ENCODE data around the gene KLF9. TPM values are rescaled to one million over a fixed set of nuclear protein-coding genes. Genes with fewer than 3 reads are reported as not detected.

KLF9 gene
- total RNA-seq, 2 experiments from 2014 or later, result 20.8 to 22.0 TPM

- POLR2A ChIA-PET, result no interaction called here
- CTCF ChIA-PET, result interaction anchor here (1.5 kb wide), 1 partner anchor 175 kb away, joined by 4 read pairs; no protein-coding TSS in a partner anchor
These were observed 12.9 kb upstream of the KLF9 start for GRCh38 chr9:70427161-70427945.

GRCh38 chr9:70425192-70425591 is 10.7 kb upstream of the KLF9 start:
- CTCF ChIA-PET, result no interaction called here
- POLR2A ChIA-PET, result no interaction called here

- ChIA-PET POLR2A (interaction anchor here (4.1 kb wide), 1 partner anchor 11 kb away, joined by 50 read pairs; no protein-coding TSS in a partner anchor), CTCF (no interaction called here)
These were observed 8.1 kb upstream of the KLF9 start for GRCh38 chr9:70422371-70423043.

- ChIA-PET CTCF (interaction anchor here (0.6 to 1.4 kb wide), 4 partner anchors 14 to 453 kb away, joined by 3 to 5 read pairs (median 4); no protein-coding TSS in a partner anchor), POLR2A (interaction anchor here (0.6 to 4.1 kb wide), 3 partner anchors 10 to 1867 kb away, joined by 3 to 50 read pairs (median 3); no protein-coding TSS in a partner anchor)
These were observed 7.1 kb upstream of the KLF9 start for GRCh38 chr9:70421272-70422180.

GRCh38 chr9:70420441-70421271 is 6.2 kb upstream of the KLF9 start:
- POLR2A ChIA-PET, result interaction anchor here (0.6 to 4.1 kb wide), 8 partner anchors 9 to 1868 kb away, joined by 3 to 50 read pairs (median 3); no protein-coding TSS in a partner anchor
- CTCF ChIA-PET, result interaction anchor here (0.9 to 1.7 kb wide), 5 partner anchors 10 to 182 kb away, joined by 3 to 5 read pairs (median 4); no protein-coding TSS in a partner anchor

- POLR2A ChIA-PET, result interaction anchor here (0.7 to 4.1 kb wide), 10 partner anchors 8 to 183 kb away, joined by 3 to 50 read pairs (median 6); partner anchors contain the start of gene SMC5
- CTCF ChIA-PET, result interaction anchor here (0.7 to 1.7 kb wide), 3 partner anchors 9 to 179 kb away, joined by 3 to 5 read pairs (median 3); no protein-coding TSS in a partner anchor
These were observed 5.3 kb upstream of the KLF9 start for GRCh38 chr9:70419556-70420440.

GRCh38 chr9:70418822-70419555 is 4.5 kb upstream of the KLF9 start:
- ChIA-PET CTCF (interaction anchor here (0.7 to 1.7 kb wide), 3 partner anchors 8 to 183 kb away, joined by 3 to 5 read pairs (median 4); no protein-coding TSS in a partner anchor), POLR2A (interaction anchor here (0.7 to 4.1 kb wide), 8 partner anchors 7 to 183 kb away, joined by 3 to 50 read pairs (median 6); partner anchors contain the start of gene SMC5)

- ChIA-PET POLR2A (interaction anchor here (0.6 to 0.7 kb wide), 2 partner anchors 148 to 1949 kb away, joined by 4 read pairs; no protein-coding TSS in a partner anchor), CTCF (no interaction called here)
These were observed 1.0 kb upstream of the KLF9 start for GRCh38 chr9:70415476-70415875.

GRCh38 chr9:70415041-70415440 is 584 bp upstream of the KLF9 start:
- CTCF ChIA-PET, result interaction anchor here (1.5 kb wide), 1 partner anchor 187 kb away, joined by 4 read pairs; no protein-coding TSS in a partner anchor
- POLR2A ChIA-PET, result interaction anchor here (0.6 to 1.4 kb wide), 4 partner anchors 55 to 1949 kb away, joined by 3 to 4 read pairs (median 4); no protein-coding TSS in a partner anchor

- CTCF ChIA-PET, result interaction anchor here (1.5 kb wide), 1 partner anchor 189 kb away, joined by 4 read pairs; no protein-coding TSS in a partner anchor
- POLR2A ChIA-PET, result interaction anchor here (1.0 to 1.3 kb wide), 2 partner anchors 9 to 149 kb away, joined by 3 to 6 read pairs; no protein-coding TSS in a partner anchor
These were observed 1.0 kb downstream of the KLF9 start for GRCh38 chr9:70413464-70413798.

GRCh38 chr9:70412832-70413463 is 1.5 kb downstream of the KLF9 start:
- POLR2A ChIA-PET, result interaction anchor here (0.9 to 3.3 kb wide), 3 partner anchors 7 to 151 kb away, joined by 3 to 50 read pairs (median 6); no protein-coding TSS in a partner anchor
- CTCF ChIA-PET, result no interaction called here

GRCh38 chr9:70411930-70412831 is 2.3 kb downstream of the KLF9 start:
- ChIA-PET CTCF (no interaction called here), POLR2A (interaction anchor here (0.6 to 3.3 kb wide), 7 partner anchors 8 to 154 kb away, joined by 3 to 50 read pairs (median 4); no protein-coding TSS in a partner anchor)

GRCh38 chr9:70411121-70411929 is 3.1 kb downstream of the KLF9 start:
- POLR2A ChIA-PET, result interaction anchor here (0.6 to 3.3 kb wide), 6 partner anchors 9 to 1354 kb away, joined by 3 to 50 read pairs (median 4); no protein-coding TSS in a partner anchor
- CTCF ChIA-PET, result interaction anchor here (0.7 to 1.5 kb wide), 2 partner anchors 8 to 18 kb away, joined by 3 to 5 read pairs; no protein-coding TSS in a partner anchor
